HepG2 (cell line): Measurements from ENCODE around the gene OXSM. TPM values are rescaled to one million over a fixed set of nuclear protein-coding genes. Genes with fewer than 3 reads are reported as not detected.

Source experiments
- DZIP1 ChIP-seq: sonication (generic); formaldehyde crosslinking; IDR thresholded peaks from 2 replicates; pipeline ENCODE4 v1.5.0; 2020; ENCODE audit warnings: mild to moderate bottlenecking, missing genetic modification reagents
- ELF1 ChIP-seq: sonication (generic); formaldehyde crosslinking; IDR thresholded peaks from 2 replicates; pipeline ENCODE4 v1.4.0; 2020; ENCODE audit warnings: missing genetic modification reagents
- GZF1 ChIP-seq: sonication (generic); formaldehyde crosslinking; IDR thresholded peaks from 2 replicates; pipeline ENCODE4 v1.5.1; 2020; ENCODE audit warnings: mild to moderate bottlenecking, missing genetic modification reagents
- HMG20B ChIP-seq: conservative IDR thresholded peaks from 2 replicates; pipeline ENCODE4 v1.6.1; 2016; ENCODE audit warnings: missing genetic modification reagents, missing compliant biosample characterization
- HOXA7 ChIP-seq: sonication (generic); formaldehyde crosslinking; IDR thresholded peaks from 2 replicates; pipeline ENCODE4 v1.8.1; 2022; ENCODE audit warnings: mild to moderate bottlenecking, missing genetic modification reagents, moderate library complexity
- IKZF5 ChIP-seq: IDR thresholded peaks from 2 replicates; pipeline ENCODE4 v1.6.1; 2018; ENCODE audit warnings: missing genetic modification reagents, mild to moderate bottlenecking, missing compliant biosample characterization
- MYPOP ChIP-seq: sonication (generic); formaldehyde crosslinking; IDR thresholded peaks from 2 replicates; pipeline ENCODE4 v1.8.1; 2023; ENCODE audit warnings: mild to moderate bottlenecking, moderate library complexity, missing genetic modification reagents
- RXRA ChIP-seq: sonication (generic); formaldehyde crosslinking; IDR thresholded peaks from 2 replicates; pipeline ENCODE4 v1.5.1; 2020; ENCODE audit warnings: missing genetic modification reagents
- SRF ChIP-seq: IDR thresholded peaks from 2 replicates; pipeline ENCODE4 v1.6.1; 2011; ENCODE audit warnings: mild to moderate bottlenecking, low read depth, low read length, moderate library complexity
- ZFP62 ChIP-seq: sonication (generic); formaldehyde crosslinking; IDR thresholded peaks from 2 replicates; pipeline ENCODE4 v1.4.0; 2020; ENCODE audit warnings: missing genetic modification reagents
- ZFP90 ChIP-seq: sonication (generic); formaldehyde crosslinking; IDR thresholded peaks from 2 replicates; pipeline ENCODE4 v1.8.0; 2022; ENCODE audit warnings: missing genetic modification reagents, mild to moderate bottlenecking, inconsistent platforms, borderline replicate concordance
- ZNF260 ChIP-seq: sonication (generic); formaldehyde crosslinking; IDR thresholded peaks from 2 replicates; pipeline ENCODE4 v1.4.0; 2020; ENCODE audit warnings: missing genetic modification reagents, low read depth, mild to moderate bottlenecking, borderline replicate concordance
- ZNF317 ChIP-seq: sonication (generic); formaldehyde crosslinking; IDR thresholded peaks from 2 replicates; pipeline ENCODE4 v1.5.0; 2020; ENCODE audit warnings: mild to moderate bottlenecking, missing genetic modification reagents
- ZSCAN12 ChIP-seq: sonication (generic); formaldehyde crosslinking; IDR thresholded peaks from 2 replicates; pipeline ENCODE4 v1.9.0; 2021; ENCODE audit warnings: mild to moderate bottlenecking, missing genetic modification reagents
- polyA plus RNA-seq, 8 experiments: library from polyadenylated mRNA; depleted of rRNA in 3 of 8; stranded (reverse) in 7 of 8; unstranded in 1 of 8; fragments of >200 nt; fragmentation: Illumina TruSeq in 4 of 8; extraction: Trizol in 4 of 8; gene quantifications; 2 replicates each; pipeline versions ENCODE4 v1.2.1 to v1.2.3, GENCODE V29; 2011 to 2016; ENCODE audit warnings: low read depth in 4 of 8, missing spikeins in 1 of 8, mixed read lengths in 1 of 8; ENCODE audit not compliant: insufficient read depth in 1 of 8
- total RNA-seq, 5 experiments: library from RNA; depleted of rRNA; stranded (reverse); fragments of >200 nt; fragmentation: Illumina TruSeq; extraction: Trizol; gene quantifications; 2 replicates each; pipeline ENCODE4 v1.2.3, GENCODE V29; 2016; ENCODE audit warnings: low read depth in 1 of 5
- TF ChIP-seq, protein P1 (sequence below): sonication (generic); formaldehyde crosslinking; IDR thresholded peaks from 2 replicates; pipeline ENCODE4 v1.4.0; 2020; ENCODE audit warnings: missing genetic modification reagents
- TF ChIP-seq, protein P2 (sequence below): sonication (generic); formaldehyde crosslinking; IDR thresholded peaks from 2 replicates; pipeline ENCODE4 v1.5.1; 2020; ENCODE audit warnings: mild to moderate bottlenecking, missing genetic modification reagents, moderate library complexity

The OXSM gene
- total and polyA plus RNA-seq, 2 of the 13 experiments (the other 11 are each of a cell fraction or from before 2014, with no cell fraction given): 18.2 to 34.4 TPM

DNA sequence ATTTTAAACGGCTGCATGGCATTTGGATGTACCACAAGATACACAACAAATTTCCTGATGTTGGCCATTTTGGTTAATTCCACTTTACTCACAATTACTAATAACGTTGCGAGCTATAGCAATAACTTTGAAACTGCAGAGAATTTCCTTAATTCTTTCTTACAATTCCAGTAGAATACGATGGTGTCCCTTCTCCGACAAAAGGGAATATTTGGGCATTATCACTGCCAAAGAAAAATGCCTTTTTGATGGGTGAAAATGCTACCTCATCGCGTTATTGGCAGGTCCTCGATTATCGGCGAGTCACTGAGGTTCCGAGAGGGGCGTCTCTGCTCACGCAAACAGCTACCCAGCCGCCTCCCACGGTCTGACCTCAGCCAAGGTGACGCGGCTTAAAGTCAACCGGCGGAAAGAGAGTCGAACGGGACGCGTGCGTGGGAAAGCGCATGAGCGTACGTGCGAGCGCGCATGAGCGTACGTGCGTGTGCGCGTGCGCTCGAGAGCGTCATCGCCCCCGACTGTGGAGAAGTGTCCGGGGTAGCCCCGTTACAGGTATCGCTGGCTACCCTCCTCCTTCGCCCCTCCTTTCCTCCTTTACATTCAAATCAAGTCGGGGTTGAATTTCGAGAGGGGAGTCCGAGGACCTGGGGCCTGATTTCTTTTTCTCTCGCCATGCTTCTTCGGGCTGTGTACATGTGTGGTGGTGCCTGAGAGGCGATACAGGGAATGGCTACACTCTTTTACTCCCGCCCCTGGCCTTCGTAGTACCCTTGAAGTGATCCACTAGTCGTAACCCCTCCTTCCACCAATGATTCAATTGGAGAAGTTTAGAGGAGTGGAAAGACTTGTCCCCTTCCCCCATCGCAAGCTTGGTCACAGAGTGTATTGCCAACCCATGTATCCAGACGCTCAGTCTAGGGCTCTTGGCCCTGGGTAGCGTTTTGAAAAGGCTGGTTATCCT lies at the start of gene OXSM (continued):
- TF ChIP-seq GZF1 (CRISPR knock-in tag) (peak; percentile 67; the same call in 1 of the 2 replicates), MYPOP (peak; percentile 88), IKZF5 (CRISPR knock-in tag) (peak; percentile 89), RXRA (CRISPR knock-in tag) (peak; percentile 92), SRF (no peak), ZSCAN12 (CRISPR knock-in tag) (0 out of 2 replicates have a peak, but pooled peaks have one; percentile 23), HOXA7 (CRISPR knock-in tag) (no peak), ZFP62 (CRISPR knock-in tag) (no peak), ELF1 (CRISPR knock-in tag) (0 out of 2 replicates have a peak, but pooled peaks have one; percentile 13), ZFP90 (CRISPR knock-in tag) (peak; percentile 56; the same call in 1 of the 2 replicates), ZNF260 (CRISPR knock-in tag) (no peak), ZNF317 (CRISPR knock-in tag) (peak; percentile 85), HMG20B (0 out of 2 replicates have a peak, but pooled peaks have one; percentile 46), DZIP1 (no peak)
- TF ChIP-seq, protein P1, sequence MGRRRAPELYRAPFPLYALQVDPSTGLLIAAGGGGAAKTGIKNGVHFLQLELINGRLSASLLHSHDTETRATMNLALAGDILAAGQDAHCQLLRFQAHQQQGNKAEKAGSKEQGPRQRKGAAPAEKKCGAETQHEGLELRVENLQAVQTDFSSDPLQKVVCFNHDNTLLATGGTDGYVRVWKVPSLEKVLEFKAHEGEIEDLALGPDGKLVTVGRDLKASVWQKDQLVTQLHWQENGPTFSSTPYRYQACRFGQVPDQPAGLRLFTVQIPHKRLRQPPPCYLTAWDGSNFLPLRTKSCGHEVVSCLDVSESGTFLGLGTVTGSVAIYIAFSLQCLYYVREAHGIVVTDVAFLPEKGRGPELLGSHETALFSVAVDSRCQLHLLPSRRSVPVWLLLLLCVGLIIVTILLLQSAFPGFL (CRISPR knock-in tag): no peak
- TF ChIP-seq, protein P2, sequence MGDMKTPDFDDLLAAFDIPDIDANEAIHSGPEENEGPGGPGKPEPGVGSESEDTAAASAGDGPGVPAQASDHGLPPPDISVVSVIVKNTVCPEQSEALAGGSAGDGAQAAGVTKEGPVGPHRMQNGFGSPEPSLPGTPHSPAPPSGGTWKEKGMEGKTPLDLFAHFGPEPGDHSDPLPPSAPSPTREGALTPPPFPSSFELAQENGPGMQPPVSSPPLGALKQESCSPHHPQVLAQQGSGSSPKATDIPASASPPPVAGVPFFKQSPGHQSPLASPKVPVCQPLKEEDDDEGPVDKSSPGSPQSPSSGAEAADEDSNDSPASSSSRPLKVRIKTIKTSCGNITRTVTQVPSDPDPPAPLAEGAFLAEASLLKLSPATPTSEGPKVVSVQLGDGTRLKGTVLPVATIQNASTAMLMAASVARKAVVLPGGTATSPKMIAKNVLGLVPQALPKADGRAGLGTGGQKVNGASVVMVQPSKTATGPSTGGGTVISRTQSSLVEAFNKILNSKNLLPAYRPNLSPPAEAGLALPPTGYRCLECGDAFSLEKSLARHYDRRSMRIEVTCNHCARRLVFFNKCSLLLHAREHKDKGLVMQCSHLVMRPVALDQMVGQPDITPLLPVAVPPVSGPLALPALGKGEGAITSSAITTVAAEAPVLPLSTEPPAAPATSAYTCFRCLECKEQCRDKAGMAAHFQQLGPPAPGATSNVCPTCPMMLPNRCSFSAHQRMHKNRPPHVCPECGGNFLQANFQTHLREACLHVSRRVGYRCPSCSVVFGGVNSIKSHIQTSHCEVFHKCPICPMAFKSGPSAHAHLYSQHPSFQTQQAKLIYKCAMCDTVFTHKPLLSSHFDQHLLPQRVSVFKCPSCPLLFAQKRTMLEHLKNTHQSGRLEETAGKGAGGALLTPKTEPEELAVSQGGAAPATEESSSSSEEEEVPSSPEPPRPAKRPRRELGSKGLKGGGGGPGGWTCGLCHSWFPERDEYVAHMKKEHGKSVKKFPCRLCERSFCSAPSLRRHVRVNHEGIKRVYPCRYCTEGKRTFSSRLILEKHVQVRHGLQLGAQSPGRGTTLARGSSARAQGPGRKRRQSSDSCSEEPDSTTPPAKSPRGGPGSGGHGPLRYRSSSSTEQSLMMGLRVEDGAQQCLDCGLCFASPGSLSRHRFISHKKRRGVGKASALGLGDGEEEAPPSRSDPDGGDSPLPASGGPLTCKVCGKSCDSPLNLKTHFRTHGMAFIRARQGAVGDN (CRISPR knock-in tag): peak; percentile 100
